ENCODE results near the gene RPRD2.

GRCh38 chr1:150420560-150421265 lies 56.8 kb downstream of the RPRD2 start:
- TF ChIP-seq CTCF (optimal IDR thresholded peaks at IDR 0.05 in 1 of 3, IDR thresholded peaks at IDR 0.05 in 1 of 3, conservative IDR thresholded peaks at IDR 0.05 in 1 of 3; ENCODE audit: extremely low read depth in 1 of 3, insufficient read depth in 2 of 3, low read length in 3 of 3) (no peak), EZH2 (IDR thresholded peaks at IDR 0.05; ENCODE audit: low read length) (no peak)

Data from keratinocyte (primary cell).